ENCODE data around the gene FSTL5.

The FSTL5 gene

GRCh38 chr4:161564230-161564834, 599.5 kb downstream of the FSTL5 start:
- no peak for DNase-seq

- DNase-seq, result no peak
Measured at GRCh38 chr4:161555689-161556660, 607.8 kb downstream of the FSTL5 start.

- DNase-seq, result no peak
Measured at GRCh38 chr4:161554372-161554990, 609.3 kb downstream of the FSTL5 start.

GRCh38 chr4:161546902-161547301, 616.9 kb downstream of the FSTL5 start:
- DNase-seq, result no peak

GRCh38 chr4:161540265-161540664, 623.5 kb downstream of the FSTL5 start:
- DNase-seq, result no peak

GRCh38 chr4:161538941-161539340, 624.9 kb downstream of the FSTL5 start:
- no peak for DNase-seq

GRCh38 chr4:161530710-161531109, 633.1 kb downstream of the FSTL5 start:
- no peak for DNase-seq

GRCh38 chr4:161525121-161525520, 638.7 kb downstream of the FSTL5 start:
- no peak for DNase-seq

- no peak for DNase-seq
Measured at GRCh38 chr4:161522031-161522430, 641.8 kb downstream of the FSTL5 start.

GRCh38 chr4:161519611-161520010, 644.2 kb downstream of the FSTL5 start:
- no peak for DNase-seq

GRCh38 chr4:161517941-161518340, 645.9 kb downstream of the FSTL5 start:
- no peak for DNase-seq

- DNase-seq, result no peak
Measured at GRCh38 chr4:161505141-161505540, 658.7 kb downstream of the FSTL5 start.

GRCh38 chr4:161498155-161498554, 665.6 kb downstream of the FSTL5 start:
- no peak for DNase-seq

GRCh38 chr4:161486461-161486860, 677.3 kb downstream of the FSTL5 start:
- no peak for DNase-seq

- DNase-seq, result no peak
Measured at GRCh38 chr4:161466316-161466715, 697.5 kb downstream of the FSTL5 start.

GRCh38 chr4:161463436-161463835, 700.4 kb downstream of the FSTL5 start:
- no peak for DNase-seq

GRCh38 chr4:161457906-161458305, 705.9 kb downstream of the FSTL5 start:
- DNase-seq, result no peak

- no peak for DNase-seq
Measured at GRCh38 chr4:161457311-161457710, 706.5 kb downstream of the FSTL5 start.

- DNase-seq, result no peak
Measured at GRCh38 chr4:161454860-161455259, 708.9 kb downstream of the FSTL5 start.

- DNase-seq, result no peak
Measured at GRCh38 chr4:161448550-161449180, 715.1 kb downstream of the FSTL5 start.

GRCh38 chr4:161444626-161445025, 719.2 kb downstream of the FSTL5 start:
- no peak for DNase-seq

- DNase-seq, result no peak
Measured at GRCh38 chr4:161442921-161443320, 720.9 kb downstream of the FSTL5 start.

GRCh38 chr4:161438096-161438495, 725.7 kb downstream of the FSTL5 start:
- DNase-seq, result no peak
